HG03103 (cell line): ENCODE measurements around the gene CCDC171.
A peak's percentile ranks its signal among the peaks of the same experiment; 100 is the strongest.
"Not testable (repeated sequence)": the region's sequence is repeated elsewhere in the genome, so short reads cannot be mapped to it uniquely, and the experiment has no call there.

Source experiments
- ATAC-seq: cut with Tn5 transposase; IDR thresholded peaks from one replicate; pipeline ENCODE4 v1.9.1; 2021; ENCODE audit warnings: low read depth; ENCODE audit not compliant: unreplicated experiment

CCDC171 gene

DNA sequence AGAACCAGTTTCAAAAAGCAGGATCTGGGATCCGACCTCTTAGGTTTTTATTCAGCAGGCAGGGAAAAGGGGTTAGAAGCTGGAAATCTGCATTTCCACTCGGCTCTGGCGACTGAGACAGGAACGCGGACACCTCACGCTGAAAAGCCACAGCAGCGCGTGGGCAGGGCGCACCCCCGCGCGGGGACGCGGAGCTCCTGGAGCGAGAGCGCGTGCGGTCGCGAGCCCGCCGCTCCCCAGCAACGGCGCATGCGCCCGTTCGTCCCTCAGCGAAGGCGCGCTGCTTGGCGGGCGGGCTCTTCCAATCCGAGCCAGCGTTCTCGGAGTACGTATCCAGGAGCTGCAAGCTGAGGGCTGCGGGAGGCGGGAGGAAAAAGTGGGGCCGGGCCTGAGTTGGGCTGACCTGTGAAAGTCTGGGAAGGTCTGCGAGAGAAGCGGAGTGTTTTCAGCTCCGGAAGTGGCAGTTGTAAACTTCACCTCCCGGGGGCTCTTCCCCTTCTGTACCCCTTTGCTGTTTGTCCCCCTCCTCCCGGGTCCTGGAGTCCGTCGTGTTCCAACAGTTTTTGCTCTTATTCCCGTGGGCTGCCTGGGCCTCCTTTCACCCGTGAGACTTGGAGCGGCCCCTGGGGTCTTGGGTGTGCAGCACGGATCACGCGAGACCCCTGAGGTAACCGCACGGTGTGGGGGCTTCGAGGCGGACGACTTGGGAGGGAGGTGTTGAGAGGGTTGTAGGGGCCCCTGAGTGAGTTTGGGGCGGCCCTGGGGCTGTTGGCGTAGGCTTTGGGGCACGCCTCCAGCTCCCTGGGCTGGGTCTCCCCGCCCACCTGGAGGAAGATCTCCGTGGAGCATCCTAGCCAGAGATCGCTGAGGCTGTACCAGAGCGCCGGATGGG is at the start of gene CCDC171:
Gene CCDC171 (plus strand): TSS at position 408 of the 892 bp plus-strand sequence. CDS start 11,046 bp downstream, outside the sequence.
- peak; percentile 71 for ATAC-seq

DNA sequence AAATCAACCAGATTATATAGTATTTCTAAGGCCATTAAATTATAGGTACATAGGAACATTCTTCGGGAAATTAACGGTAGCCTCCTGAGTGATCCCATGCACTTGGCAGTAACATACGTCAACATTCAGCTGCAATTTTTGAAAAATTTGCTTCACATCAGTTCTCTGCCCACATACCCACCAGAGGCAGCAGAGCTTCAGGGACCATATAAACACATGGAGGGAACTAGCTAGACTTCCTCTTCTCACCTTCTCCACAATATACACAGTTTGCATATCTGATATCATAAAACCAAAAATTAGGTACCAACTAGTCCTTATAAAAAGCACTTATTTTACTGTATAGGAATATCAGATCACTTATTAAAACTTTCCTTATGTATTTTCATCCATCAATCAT is 46.9 kb upstream of the CCDC171 start:
- ATAC-seq = no peak

DNA sequence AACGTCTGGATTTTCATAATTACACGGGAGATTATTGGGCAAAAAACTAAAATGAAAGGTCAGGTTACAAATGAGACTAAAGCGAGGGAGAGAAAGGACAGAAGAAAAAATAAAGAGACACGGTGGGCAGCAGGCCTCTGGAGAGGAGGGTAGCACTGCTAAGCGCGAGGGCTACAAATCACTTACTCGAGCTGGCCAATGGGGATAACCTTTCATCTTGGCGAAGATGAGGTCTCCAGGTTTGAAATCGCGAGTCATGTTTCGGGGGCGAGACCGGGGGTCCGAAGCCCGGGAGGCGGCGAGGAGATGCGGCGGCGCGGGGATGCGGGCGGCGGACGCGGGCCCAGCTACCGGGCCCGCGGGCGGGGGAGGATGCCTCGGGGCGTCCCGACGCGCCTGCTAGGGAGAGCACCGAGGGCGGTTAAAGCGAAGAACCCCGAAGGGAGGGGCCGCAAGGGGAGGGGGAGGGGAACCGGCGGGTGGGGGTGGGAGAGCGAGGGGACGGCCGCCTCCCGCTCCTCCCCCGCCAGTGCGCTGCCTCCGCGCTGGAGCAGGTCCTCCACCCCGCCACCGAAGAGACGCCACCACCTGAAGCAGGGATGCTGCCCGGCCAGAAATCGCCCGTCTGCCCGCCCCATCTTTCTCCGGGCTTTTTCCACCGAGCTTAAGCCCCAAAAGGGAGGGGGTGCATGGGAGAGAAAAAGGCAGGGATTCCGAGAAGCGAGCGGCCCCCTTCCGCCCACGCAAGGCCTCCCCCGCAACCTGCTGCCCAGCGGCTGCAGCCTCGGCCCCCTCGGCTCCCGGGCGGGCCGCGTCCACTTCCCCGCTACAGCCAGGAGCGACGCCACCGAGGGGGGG is 42.7 kb upstream of the CCDC171 start:
- peak; percentile 21 for ATAC-seq

DNA sequence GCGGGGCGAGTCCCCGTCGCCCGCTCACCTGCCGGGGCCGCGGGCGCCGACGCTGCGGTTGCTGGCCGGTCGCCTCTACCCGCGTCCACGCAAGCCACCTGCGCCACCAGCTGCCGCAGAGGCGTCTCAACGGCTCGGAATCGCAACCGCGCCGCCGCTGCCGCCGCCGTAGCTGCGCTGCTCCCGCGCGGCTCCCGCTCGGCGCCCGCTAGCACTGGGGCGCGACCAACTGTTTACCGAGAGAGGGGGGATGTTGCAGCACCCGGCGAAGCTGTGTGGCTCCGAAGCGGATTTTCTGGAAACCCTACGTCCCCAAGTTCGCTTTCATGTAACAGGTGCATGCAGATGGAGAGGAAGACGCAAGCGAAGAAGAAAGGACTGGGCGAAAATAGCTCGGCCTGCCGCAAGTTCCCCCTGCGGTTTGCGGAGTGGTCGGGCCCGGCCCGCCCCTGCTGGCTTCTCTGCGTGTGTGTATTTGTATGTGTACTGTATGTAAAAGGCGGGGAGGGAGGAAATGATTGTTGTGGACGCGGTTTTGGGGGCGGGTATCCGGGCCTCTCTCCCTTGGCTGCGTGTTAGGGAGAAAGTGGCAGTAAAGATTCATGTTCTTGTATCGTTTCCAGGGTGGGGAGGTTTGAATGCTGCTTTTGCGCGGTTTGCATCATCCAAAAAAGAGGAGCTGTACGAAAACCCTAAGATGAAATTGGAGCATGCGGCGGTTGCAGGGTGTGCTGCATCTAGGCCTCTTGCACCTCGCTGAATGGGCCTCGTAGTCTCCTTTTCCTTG is 41.9 kb upstream of the CCDC171 start, which contains the start of gene PSIP1:
Gene PSIP1 (minus strand): TSS at position 182 of the 787 bp plus-strand sequence. CDS start 782 bp downstream, outside the sequence.
- peak; percentile 79 for ATAC-seq

DNA sequence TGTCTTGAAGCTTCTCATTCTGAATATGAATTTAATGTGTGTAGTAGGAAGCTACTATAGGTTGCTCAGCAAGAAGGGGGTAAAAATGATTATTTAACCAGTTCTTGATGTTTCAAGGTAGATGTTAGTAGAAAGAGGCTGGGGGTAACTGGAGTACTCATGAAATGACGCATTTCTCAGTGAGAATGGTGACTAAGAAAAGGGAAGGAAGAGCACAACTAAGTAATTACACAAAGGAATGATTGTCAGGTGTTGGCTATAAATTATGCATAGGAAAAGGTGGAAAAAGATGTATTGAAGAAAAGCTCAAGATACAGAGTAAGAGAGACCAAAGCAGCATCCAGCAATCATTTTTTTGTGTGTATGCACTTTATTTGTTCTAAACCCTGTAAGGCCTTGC is 40.6 kb upstream of the CCDC171 start:
- no peak for ATAC-seq

DNA sequence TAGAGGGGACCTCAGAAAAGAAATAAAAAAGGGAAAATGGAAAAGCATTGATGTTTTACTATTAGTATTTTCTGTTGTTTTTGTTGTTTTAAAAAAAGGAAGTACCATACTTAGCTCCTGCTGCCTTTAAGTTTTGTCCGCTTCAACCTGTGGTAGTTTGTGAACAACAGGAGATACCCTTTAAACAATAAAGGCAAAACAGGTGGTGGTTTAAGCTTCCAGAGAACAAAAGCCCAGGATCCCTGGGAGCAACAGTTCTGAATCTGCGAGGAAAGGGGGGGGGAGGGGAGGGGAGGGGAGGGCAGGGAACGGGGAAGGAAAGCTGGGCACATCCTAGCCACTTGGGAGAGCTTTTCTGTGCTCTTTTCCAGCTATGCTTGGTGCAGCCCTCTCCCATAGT is 40.0 kb upstream of the CCDC171 start:
- ATAC-seq = no peak

DNA sequence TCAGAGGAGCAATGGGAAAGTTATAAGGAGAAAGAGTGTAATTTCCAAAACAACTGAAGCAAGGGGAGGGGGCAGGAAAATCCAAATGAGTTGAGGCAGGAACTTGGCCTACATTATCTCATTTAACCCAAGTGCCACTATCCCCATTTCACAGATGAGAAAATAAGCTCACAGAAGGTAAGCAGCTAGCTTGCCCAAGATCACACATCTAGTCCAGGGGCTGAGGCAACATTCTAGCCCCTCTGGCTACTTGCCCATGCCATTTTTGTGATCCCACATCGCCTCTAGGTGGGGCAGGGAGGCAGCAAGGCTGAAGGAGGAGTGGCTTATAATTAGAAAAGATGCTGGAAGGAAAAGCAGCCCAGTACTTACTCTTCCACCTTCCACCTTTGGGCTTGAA is 39.5 kb upstream of the CCDC171 start:
- no peak for ATAC-seq

DNA sequence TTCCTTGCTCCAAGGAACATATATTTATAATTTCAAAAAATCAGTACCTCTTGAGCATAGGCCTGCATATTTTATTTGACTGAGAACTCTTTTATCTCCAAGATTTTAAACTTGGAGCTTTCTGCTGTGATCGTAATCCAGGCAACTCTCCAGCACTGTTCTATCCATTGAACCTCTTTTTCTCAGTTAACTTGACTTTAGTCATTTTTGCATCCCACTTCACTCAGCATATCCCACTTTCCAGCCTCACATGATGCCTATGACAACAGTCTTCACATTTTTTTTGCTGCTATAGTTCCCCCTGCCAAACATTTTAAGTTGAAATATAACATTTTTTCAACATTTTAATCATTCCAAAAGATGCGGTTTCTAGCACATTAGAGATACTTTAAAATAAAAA is 33.0 kb upstream of the CCDC171 start:
- no peak for ATAC-seq

DNA sequence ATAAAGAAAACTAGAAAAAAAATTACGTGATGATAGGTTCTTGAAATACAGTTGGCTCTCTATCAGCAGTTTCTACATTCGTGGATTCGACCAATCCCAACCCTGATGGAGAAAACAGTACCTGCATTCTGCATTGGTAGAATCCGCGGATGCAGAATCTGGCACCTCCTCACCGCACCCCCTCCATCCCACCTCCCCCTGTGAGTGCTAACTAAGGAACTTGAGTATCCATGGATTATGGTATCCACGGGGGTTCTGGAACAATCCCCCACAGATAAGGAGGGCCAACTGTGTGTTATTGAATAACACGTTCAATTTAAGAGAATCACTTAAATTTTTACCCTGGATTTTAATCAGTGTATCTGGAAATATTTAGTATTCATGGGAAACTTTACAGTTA is 31.6 kb upstream of the CCDC171 start:
- no peak for ATAC-seq

DNA sequence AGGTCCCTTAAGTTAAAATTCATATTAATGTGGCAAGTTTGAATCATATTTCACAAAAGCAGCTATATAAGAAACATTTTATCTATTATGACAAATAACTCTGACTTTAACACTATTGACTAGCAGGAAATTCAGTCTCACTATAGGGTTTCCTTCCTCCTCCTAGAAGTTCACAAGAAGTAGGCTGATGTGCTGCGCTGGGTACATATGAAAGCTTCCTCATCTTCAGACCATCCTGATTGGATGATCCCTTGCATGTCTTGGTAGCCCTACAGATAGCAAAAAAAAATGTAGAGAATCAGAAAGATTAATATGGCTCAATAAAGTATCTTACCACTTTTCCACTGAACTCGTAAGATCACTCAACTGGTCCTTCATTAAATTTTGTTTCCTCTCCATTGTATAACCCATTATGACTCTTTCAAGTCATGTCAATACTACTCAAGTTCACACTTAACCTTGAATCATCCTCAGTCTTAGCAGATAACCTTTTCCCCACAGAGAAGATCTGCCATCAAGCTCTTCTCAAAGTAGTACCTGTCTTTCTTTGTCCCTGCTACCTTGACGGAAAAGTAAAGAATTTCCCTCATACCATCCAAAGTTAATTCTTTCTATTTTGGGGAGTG is 30.6 kb upstream of the CCDC171 start:
- ATAC-seq = no peak

DNA sequence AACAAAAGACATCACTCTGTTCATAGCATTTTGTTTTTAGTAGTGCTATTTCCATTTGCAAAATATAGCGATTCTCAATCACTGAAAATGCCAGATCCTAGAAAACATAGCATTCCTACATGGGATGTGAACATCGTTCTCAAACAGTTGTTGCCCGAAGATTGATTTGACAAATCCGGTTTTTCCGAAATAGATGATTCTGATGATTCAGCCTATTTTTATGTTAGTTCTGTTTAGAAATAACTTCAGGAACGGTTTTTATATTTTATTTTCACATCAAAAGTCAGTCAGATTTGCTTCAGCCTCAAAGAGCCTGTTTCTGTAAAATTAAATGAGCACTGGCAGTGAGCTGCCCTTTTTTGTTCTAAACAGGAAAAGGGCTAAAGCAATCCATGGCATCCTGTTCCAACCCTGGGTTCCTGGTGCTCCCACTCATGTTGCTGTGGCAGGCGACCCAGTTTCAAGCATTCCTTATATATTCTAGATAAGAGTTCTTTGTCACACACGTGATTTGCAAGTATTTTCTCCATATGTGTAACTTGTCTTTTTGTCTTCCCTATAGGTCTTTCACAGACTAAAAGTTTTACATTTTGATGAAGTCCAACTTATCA is 27.9 kb upstream of the CCDC171 start:
- no peak for ATAC-seq

DNA sequence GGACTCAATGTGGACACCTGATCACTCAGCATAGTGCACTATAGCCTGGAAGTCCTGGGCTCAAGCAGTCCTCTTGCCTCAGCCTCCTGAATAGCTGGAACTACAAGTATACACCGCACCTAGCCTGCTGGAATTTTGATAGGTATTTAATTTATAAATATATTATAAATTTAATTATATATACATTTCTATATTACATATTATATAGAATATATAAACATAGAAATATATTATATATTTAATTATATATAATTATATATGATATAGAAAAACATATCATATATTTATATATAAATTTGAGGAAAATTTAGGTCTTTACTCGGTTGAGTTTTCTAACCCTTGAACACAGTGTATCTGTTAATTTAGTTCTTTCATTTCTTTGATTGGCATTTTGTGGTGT is 26.9 kb upstream of the CCDC171 start:
- no peak for ATAC-seq

DNA sequence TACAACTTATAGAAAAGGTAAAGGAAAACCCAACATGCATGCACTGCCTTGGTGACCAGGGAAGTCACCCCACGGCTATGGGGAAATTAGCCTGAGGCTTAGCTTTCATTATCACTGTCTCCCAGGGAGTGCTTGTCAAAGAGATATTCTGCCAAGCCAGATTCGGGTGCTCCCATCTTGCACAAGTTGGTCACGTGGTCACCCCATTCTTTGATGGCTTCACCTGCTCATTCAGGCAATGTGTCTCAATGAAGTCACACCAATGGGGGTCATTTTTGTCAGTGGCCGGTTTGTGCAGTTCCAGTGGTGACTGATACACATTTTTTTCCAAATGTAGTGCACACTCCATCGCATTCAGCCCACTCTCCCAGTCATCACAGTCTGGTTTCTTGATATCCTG is 25.8 kb upstream of the CCDC171 start:
- not testable (repeated sequence) for ATAC-seq

DNA sequence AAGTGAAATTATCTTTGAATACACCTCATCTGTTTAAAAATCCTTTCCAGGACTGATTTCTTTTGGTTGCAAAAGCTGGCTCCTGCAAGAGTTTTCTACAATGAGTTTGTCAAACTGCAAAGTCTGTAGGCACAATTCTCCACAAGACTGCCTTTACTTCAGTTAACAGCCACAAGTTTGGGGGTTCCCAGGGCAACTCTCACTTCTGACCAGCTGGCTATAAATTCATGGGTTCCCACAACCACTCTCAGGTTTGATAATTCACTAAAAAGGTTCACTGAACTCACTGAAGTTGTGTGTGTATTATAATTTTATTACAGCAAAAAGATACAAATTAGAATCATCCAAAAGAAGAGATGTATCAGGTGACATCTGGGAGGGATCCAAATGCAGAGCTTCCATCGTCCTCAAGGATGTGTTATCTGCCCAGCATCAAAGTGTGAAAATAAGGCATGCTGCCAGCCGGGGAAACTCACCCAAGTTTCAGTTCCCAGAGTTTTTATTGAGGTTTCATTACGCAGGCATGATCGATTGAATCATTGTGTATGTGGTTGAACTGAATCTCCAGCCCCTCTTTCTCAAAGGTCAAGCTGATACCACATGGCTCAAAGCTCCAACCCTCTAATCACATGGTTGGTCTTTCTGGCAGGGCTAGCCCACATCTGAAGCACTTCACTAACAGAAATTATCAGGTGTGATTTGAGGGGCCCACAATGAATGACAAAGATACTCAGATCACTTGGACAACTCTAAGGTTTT is 23.1 kb upstream of the CCDC171 start:
- peak; percentile 83 for ATAC-seq

DNA sequence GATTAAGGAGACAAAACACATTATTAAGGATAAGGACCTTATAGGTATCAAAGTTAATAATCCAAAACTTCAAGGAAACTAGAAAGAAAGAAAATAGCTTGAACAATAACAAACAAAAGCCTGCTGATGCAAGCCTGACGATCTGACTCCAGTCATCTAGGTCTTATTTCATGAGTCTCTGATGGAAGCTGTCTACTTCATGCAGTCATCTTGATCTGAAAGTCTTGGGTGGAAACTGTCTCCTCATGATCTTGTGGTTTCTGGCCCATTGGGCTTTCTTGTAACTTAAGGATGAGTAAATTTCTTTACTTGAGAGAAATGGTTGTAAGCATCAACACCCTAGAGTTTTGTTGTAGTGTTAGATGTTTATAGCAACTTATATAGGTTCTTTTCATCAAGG is 21.5 kb upstream of the CCDC171 start:
- ATAC-seq = no peak

DNA sequence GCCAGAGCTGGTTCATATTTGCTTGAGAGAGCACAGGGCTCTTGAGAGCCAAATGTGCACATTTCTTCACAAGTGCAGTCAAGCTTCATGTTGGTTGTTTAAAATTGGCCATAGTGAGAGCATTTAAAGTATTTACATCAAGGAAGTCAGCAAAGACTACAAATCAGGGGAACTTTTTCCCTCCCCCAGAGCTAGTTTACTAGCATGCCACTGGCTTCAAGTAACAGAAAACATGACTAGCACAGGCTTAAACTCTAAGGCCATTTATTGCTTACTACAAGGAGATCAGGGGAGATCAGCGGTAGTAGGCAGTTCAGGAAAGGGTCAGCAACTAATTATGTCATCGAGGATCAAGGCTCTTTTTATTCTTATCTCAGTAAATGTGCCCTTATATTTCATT is 11.0 kb upstream of the CCDC171 start:
- ATAC-seq = no peak

DNA sequence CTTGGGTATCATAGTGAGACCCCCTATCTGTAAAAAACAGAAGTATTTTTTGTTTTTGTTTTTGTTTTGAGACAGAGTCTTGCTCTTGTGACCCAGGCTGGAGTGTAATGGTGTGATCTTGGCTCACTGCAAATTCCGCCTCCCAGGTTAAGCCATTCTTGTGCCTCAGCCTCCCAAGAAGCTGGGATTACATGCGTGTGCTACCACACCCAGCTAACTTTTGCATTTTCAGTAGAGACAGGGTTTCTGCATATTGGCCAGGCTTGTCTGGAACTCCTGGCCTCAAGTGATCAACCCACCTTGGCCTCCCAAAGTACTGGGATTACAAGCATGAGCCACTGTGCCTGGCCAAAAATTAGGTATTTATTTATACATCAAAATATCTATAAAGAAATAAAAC is 10.2 kb upstream of the CCDC171 start:
- ATAC-seq = no peak

DNA sequence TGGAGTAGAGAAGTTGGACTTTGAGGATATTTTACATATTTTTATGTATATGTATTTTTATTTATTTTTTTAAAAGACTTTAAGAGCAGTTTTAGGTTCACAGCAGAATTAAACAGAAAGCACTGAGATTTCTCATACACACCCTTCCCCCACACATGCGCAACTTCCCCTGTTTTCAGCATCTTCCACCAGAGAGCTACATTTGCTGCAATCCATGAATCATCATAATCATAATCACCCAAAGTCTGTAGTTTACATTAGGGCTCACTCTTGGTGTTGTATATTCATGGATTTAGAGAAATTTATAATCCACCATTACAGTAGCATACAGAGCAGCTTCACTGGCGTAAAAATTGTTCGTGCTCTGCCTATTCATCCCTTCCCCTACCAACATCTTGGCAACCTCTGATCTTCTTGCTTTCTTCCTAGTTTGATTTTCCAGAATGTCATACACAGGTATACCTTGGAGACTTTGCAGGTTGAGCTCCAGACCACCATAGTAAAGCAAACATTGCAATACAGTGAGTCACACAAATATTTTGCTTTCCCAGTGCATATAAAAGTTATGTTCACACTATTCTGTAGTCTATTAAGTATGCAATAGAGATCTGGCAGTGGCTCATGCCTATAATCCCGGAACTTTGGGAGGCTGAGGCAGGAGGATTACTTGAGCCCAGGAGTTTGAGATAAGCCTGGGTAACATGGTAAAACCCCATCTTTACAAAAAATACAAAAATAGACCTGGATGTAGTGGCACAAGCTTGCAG is 9.6 kb upstream of the CCDC171 start:
- ATAC-seq = no peak
